HEK293 (cell line): Measurements from ENCODE around the gene ZNF410.
"Not testable (repeated sequence)": the region's sequence is repeated elsewhere in the genome, so short reads cannot be mapped to it uniquely, and the experiment has no call there.

Experiments
- CTCF ChIA-PET: fragments of 350-600 bp; formaldehyde crosslinking; extraction: SDS; loops from one replicate; lab custom pipeline; 2021; ENCODE audit warnings: antibody characterized with exemption; lab: Yijun Ruan, JAX
- POLR2A ChIA-PET: fragments of 300-600 bp; formaldehyde crosslinking; extraction: SDS; loops from one replicate; lab custom pipeline; 2020; ENCODE audit warnings: antibody characterized with exemption, inconsistent platforms; lab: Yijun Ruan, JAX
- H3K27ac ChIP-seq: fragments of 200-500 bp; sonication (Bioruptor generic); 2 replicates; pipeline ENCODE4 v1.5.1; 2014; ENCODE audit warnings: low read depth, low read length, control low read depth, inconsistent platforms; ENCODE audit errors: extremely low read depth
- H3K36me3 ChIP-seq, 2 experiments: fragments of 200-500 bp in 1 of 2; sonication (Bioruptor generic) in 1 of 2; 1 replicate in 1 of 2; 2 replicates in 1 of 2; pipeline ENCODE4 v1.5.1; 2014 to 2017; ENCODE audit warnings: inconsistent platforms in 2 of 2, low read length in 2 of 2; ENCODE audit not compliant: control insufficient read depth in 2 of 2, insufficient read depth in 1 of 2
- H3K4me1 ChIP-seq: fragments of 200-500 bp; sonication (Bioruptor generic); 2 replicates; pipeline ENCODE4 v1.5.1; 2014; ENCODE audit warnings: mild to moderate bottlenecking, low read length, inconsistent platforms; ENCODE audit not compliant: control insufficient read depth, insufficient read depth
- H3K4me3 ChIP-seq: 2 replicates; pipeline ENCODE4 v1.5.1; 2011; ENCODE audit warnings: low read depth, mild to moderate bottlenecking, control low read depth, low read length, moderate library complexity
- H3K9me3 ChIP-seq: fragments of 200-500 bp; sonication (Bioruptor generic); 2 replicates; pipeline ENCODE4 v1.5.1; 2014; ENCODE audit warnings: low read depth, low read length, inconsistent platforms; ENCODE audit not compliant: control insufficient read depth, insufficient read depth
- KLF1 ChIP-seq: fragments of 450-650 bp; formaldehyde crosslinking; IDR thresholded peaks from 2 replicates; pipeline ENCODE4 v1.5.1; 2016; ENCODE audit warnings: missing biosample characterization, missing genetic modification characterization
- PRDM1 ChIP-seq: fragments of 450-650 bp; formaldehyde crosslinking; IDR thresholded peaks from 2 replicates; pipeline ENCODE4; 2016; ENCODE audit warnings: missing biosample characterization, missing genetic modification characterization
- ZBTB11 ChIP-seq: fragments of 450-650 bp; formaldehyde crosslinking; conservative IDR thresholded peaks from 2 replicates; pipeline ENCODE4 v1.5.1; 2016; ENCODE audit warnings: low read depth, missing biosample characterization, missing genetic modification characterization
- ZBTB17 ChIP-seq: fragments of 450-650 bp; formaldehyde crosslinking; IDR thresholded peaks from 2 replicates; pipeline ENCODE4 v1.5.1; 2016; ENCODE audit warnings: missing biosample characterization, missing genetic modification characterization
- ZFP3 ChIP-seq: fragments of 450-650 bp; formaldehyde crosslinking; IDR thresholded peaks from 2 replicates; pipeline ENCODE4 v1.5.1; 2016; ENCODE audit warnings: low read depth, missing biosample characterization, missing genetic modification characterization
- ZNF335 ChIP-seq: fragments of 450-650 bp; formaldehyde crosslinking; conservative IDR thresholded peaks from 2 replicates; pipeline ENCODE4 v1.5.1; 2016; ENCODE audit warnings: missing biosample characterization, missing genetic modification characterization
- ZNF518A ChIP-seq: fragments of 450-650 bp; formaldehyde crosslinking; conservative IDR thresholded peaks from 2 replicates; pipeline ENCODE4 v1.5.1; 2016; ENCODE audit warnings: low read depth, missing biosample characterization, missing genetic modification characterization
- ZSCAN4 ChIP-seq: fragments of 450-650 bp; formaldehyde crosslinking; IDR thresholded peaks from 2 replicates; pipeline ENCODE4 v1.5.1; 2017; ENCODE audit warnings: missing biosample characterization, missing genetic modification characterization
- TF ChIP-seq, protein P1 (sequence below): fragments of 450-650 bp; formaldehyde crosslinking; IDR thresholded peaks from 2 replicates; pipeline ENCODE4 v1.5.1; 2017; ENCODE audit warnings: missing biosample characterization, missing genetic modification characterization
- TF ChIP-seq, protein P2 (sequence below): fragments of 450-650 bp; formaldehyde crosslinking; IDR thresholded peaks from 2 replicates; pipeline ENCODE4 v1.5.1; 2016; ENCODE audit warnings: missing biosample characterization, missing genetic modification characterization

Gene ZNF410

GRCh38 chr14:73886449-73887317 is at the start of gene ZNF410 (continued):
- TF ChIP-seq PRDM1 = peak; percentile 34; the same call in 1 of the 2 replicates
- TF ChIP-seq, protein P1, sequence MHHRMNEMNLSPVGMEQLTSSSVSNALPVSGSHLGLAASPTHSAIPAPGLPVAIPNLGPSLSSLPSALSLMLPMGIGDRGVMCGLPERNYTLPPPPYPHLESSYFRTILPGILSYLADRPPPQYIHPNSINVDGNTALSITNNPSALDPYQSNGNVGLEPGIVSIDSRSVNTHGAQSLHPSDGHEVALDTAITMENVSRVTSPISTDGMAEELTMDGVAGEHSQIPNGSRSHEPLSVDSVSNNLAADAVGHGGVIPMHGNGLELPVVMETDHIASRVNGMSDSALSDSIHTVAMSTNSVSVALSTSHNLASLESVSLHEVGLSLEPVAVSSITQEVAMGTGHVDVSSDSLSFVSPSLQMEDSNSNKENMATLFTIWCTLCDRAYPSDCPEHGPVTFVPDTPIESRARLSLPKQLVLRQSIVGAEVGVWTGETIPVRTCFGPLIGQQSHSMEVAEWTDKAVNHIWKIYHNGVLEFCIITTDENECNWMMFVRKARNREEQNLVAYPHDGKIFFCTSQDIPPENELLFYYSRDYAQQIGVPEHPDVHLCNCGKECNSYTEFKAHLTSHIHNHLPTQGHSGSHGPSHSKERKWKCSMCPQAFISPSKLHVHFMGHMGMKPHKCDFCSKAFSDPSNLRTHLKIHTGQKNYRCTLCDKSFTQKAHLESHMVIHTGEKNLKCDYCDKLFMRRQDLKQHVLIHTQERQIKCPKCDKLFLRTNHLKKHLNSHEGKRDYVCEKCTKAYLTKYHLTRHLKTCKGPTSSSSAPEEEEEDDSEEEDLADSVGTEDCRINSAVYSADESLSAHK (tag by site-specific recombination) = no peak
- TF ChIP-seq ZNF518A = peak; percentile 68
- peak; percentile 98 for TF ChIP-seq ZBTB11 (tag by site-specific recombination)
- no peak for TF ChIP-seq ZFP3
- TF ChIP-seq ZBTB17 (tag by site-specific recombination) = peak; percentile 88
- TF ChIP-seq KLF1 (tag by site-specific recombination) = peak; percentile 63
- TF ChIP-seq, protein P2, sequence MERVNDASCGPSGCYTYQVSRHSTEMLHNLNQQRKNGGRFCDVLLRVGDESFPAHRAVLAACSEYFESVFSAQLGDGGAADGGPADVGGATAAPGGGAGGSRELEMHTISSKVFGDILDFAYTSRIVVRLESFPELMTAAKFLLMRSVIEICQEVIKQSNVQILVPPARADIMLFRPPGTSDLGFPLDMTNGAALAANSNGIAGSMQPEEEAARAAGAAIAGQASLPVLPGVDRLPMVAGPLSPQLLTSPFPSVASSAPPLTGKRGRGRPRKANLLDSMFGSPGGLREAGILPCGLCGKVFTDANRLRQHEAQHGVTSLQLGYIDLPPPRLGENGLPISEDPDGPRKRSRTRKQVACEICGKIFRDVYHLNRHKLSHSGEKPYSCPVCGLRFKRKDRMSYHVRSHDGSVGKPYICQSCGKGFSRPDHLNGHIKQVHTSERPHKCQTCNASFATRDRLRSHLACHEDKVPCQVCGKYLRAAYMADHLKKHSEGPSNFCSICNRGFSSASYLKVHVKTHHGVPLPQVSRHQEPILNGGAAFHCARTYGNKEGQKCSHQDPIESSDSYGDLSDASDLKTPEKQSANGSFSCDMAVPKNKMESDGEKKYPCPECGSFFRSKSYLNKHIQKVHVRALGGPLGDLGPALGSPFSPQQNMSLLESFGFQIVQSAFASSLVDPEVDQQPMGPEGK (tag by site-specific recombination) = peak; percentile 98

DNA sequence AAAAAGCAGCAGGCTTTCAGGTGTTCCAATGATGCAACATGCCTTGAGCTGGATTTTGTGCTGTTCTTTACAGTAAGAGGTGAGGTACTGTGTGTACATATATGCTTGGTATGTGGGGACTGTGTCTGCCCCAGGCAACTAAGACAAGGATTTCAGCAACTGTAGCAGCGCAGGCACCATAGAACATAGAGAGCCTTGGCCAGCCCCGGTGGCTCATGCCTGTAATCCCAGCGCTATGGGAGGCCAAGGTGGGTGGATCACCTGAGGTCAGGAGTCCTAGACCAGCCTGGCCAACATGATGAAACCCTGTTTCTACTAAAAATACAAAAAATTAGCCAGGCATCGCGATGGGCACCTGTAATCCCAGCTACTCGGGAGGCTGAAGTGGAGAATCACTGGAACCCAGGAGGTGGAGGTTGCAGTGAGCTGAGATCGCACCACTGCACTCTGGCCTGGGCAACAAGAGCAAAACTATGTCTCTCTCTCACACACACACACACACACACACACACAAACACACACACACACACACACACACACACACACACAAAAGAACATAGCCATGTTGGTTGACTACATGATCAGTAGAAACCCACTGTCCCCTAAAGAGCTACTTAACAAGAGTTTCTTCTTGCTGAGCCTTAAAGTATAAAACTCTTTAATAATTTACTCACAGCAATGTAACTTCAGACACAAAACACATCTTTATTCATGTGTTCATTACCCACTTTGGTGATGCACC is 48.2 kb upstream of the ZNF410 start:
- TF ChIP-seq ZSCAN4 (tag by site-specific recombination) = peak; percentile 85
- peak; percentile 89 for TF ChIP-seq ZNF335 (tag by site-specific recombination)
- TF ChIP-seq, all 188 proteins: peak for 2; not testable (repeated sequence) for 186
- POLR2A ChIA-PET, H3K27ac ChIP-seq, H3K4me1 ChIP-seq, H3K36me3 ChIP-seq, H3K9me3 ChIP-seq, H3K4me3 ChIP-seq: not testable (repeated sequence)
- CTCF ChIA-PET = interaction anchor here (1.2 kb wide), 1 partner anchor 80 kb away, joined by 3 read pairs; no protein-coding TSS in a partner anchor
